ENCODE results near the gene CD200. TPM values are rescaled to one million over a fixed set of nuclear protein-coding genes. Genes with fewer than 3 reads are reported as not detected.
A peak's percentile ranks its signal among the peaks of the same experiment; 100 is the strongest.

Gene CD200
- total and polyA plus RNA-seq, 2 of the 4 experiments (the other 2 are of a cell fraction): 1.1 to 1.7 TPM

DNA sequence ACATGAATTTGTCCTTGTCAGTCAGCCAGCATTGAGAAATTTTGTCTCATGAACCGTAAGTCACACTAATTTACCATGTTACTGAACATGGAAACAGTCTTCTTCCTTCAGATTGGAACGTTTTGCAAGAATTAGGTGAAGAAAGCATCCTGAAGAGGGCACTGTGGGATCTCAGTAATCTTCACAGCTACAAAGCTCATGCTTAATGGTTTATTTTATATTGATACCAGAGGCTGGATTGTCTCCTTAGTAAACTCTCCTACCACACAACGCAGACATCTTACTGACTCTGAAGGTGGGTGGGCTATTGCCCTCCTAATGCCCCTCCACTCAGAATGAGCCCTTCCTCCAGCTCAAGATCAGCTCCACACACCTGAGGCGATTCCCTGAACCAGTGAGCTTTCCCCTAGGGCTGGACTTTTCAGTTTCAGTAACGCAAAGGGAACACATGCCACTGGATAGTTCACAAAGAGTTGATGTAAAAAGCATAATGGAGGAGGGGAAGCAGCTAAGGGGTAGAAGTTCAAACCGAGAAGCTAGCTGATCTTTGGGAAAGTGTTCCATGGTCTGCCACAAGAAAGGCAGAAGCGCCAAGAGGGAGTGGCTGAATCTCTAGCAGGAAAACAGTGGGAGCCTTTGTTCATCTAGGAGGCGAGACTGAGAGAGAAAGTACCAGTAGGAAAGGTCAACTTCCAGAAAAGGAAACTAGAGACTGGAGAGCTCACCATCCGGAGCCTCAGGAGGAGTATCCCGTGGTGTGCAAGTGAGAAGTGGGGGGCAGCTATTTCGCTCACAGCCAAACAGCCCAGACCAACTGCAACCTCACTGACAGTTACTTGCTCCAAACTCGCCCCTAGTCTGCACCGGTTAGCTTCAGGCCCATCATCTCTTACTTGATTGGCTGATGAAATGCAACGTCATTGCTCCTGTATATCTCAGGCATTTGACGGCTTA, 39.3 kb upstream of the CD200 start, which contains the start of gene SLC9C1:
TSS of gene SLC9C1 (minus strand) at position 849 of the 954 bp plus-strand sequence. CDS start 7,425 bp downstream, outside the sequence.
- Histone ChIP-seq H3K56ac (ENCODE audit: extremely low read depth, insufficient read depth, low read length) (no peak within 1 kb of the TSS), H3K4me2 (ENCODE audit: low read depth, low read length) (peak within 1 kb of the TSS; percentile 89), H4K5ac (ENCODE audit: low read depth, low read length) (no peak within 1 kb of the TSS), H2AK9ac (replicated peaks; ENCODE audit: low read depth, low read length, poor library complexity) (peak within 1 kb of the TSS; percentile 5), H2BK20ac (ENCODE audit: low read depth, low read length) (peak within 1 kb of the TSS; percentile 36; the same call in 1 of the 2 replicates), H3K9ac (ENCODE audit: low read depth, low read length) (peak within 1 kb of the TSS; percentile 52), H3K4me3 (ENCODE audit: insufficient read depth, low read depth, low read length) (peak within 1 kb of the TSS; percentile 36), H3K18ac (ENCODE audit: low read depth, low read length) (no peak within 1 kb of the TSS), H3K27ac (ENCODE audit: insufficient read depth, low read length) (peak within 1 kb of the TSS; percentile 35; the same call in 1 of the 2 replicates), H4K20me1 (ENCODE audit: insufficient read depth, low read length) (no peaks in the 10 kb centered on the region), H2BK15ac (ENCODE audit: low read depth, low read length) (no peak within 1 kb of the TSS), H2AFZ (replicated peaks; ENCODE audit: low read length, poor library complexity) (peak within 1 kb of the TSS; percentile 88), H3K14ac (replicated peaks; ENCODE audit: low read depth, low read length) (peak within 1 kb of the TSS; percentile 17; the same call in 1 of the 2 replicates), H3K9me1 (ENCODE audit: insufficient read depth, low read length) (no peaks in the 10 kb centered on the region), H3K4ac (ENCODE audit: low read depth, low read length) (peak within 1 kb of the TSS; percentile 16; the same call in 1 of the 2 replicates), H2BK5ac (ENCODE audit: low read depth, low read length, poor library complexity, severe bottlenecking) (no peak within 1 kb of the TSS), H3K79me1 (ENCODE audit: low read depth in 1 of 2, low read length in 2 of 2) (no peaks in the 10 kb centered on the region), H3K9me3 (ENCODE audit: control insufficient read depth, insufficient read depth, low read length) (no peaks in the 10 kb centered on the region), H4K91ac (ENCODE audit: insufficient read depth, low read depth, low read length) (0 out of 2 replicates have a peak within 1 kb of the TSS, but pooled peaks have one; percentile 0), H3K23ac (ENCODE audit: low read depth, low read length) (no peak within 1 kb of the TSS), H3K4me1 (ENCODE audit: control insufficient read depth, insufficient read depth, low read length) (no peaks in the 10 kb centered on the region), H4K8ac (ENCODE audit: low read depth in 2 of 2, low read length in 2 of 2) (peak within 1 kb of the TSS; percentile 11 to 47; a peak in 1 of 4 replicates), H3K36me3 (ENCODE audit: control insufficient read depth, insufficient read depth, low read length) (no peaks in the 10 kb centered on the region), H2BK120ac (ENCODE audit: low read depth, low read length) (peak within 1 kb of the TSS; percentile 7; the same call in 1 of the 2 replicates), H2AK5ac (ENCODE audit: low read depth, low read length) (no peak within 1 kb of the TSS), H3K27me3 (ENCODE audit: control insufficient read depth, insufficient read depth, low read length) (no peaks in the 10 kb centered on the region)
- in situ Hi-C loops (cut with MboI; ENCODE audit: low sequenced_read_pairs): loop anchor here (10.0 kb wide), 1 partner anchor 231 kb away; no protein-coding TSS in a partner anchor
- dilution Hi-C loops (cut with HindIII; ENCODE audit: low sequenced_read_pairs, unreplicated experiment): no loop called here
- no TSS peak for BruUV-seq (replicated peaks)
- peak; percentile 85 for ATAC-seq (ENCODE audit: low read depth)
- peak; percentile 74 for DNase-seq
- CTCF ChIA-PET: interaction anchor here (0.6 to 2.7 kb wide), 23 partner anchors 10 to 1800 kb away, joined by 3 to 10 read pairs (median 4); no protein-coding TSS in a partner anchor
- intact Hi-C loops (cut with micrococcal nuclease): loop anchor here (1.0 to 5.0 kb wide), 3 partner anchors 144 to 226 kb away; no protein-coding TSS in a partner anchor
- POLR2A ChIA-PET (ENCODE audit: unreplicated experiment): interaction anchor here (0.8 kb wide), 1 partner anchor 9 kb away, joined by 3 read pairs; no protein-coding TSS in a partner anchor
- 21% methylated on average over 3 of the region's 15 CpGs; no CpG with 5 or more reads in 1 of the 2 experiments for WGBS, 2 experiments (ENCODE audit: extremely low coverage in 2 of 2, insufficient read length in 1 of 2)
- no peak for TF ChIP-seq BHLHE40 (IDR thresholded peaks at IDR 0.05; ENCODE audit: low read depth, low read length)
- peak; percentile 73 for TF ChIP-seq CEBPB (IDR thresholded peaks at IDR 0.05; ENCODE audit: low read depth, low read length)
- TF ChIP-seq MAZ (IDR thresholded peaks at IDR 0.05; ENCODE audit: borderline replicate concordance, low read depth, low read length): no peak
- TF ChIP-seq RCOR1 (IDR thresholded peaks at IDR 0.05; ENCODE audit: insufficient replicate concordance, low read length): no peak
- peak; percentile 77 for TF ChIP-seq RAD21 (IDR thresholded peaks at IDR 0.05; ENCODE audit: low read length)
- TF ChIP-seq FOS (IDR thresholded peaks at IDR 0.05; ENCODE audit: low read depth, low read length): no peak
- TF ChIP-seq CHD1 (IDR thresholded peaks at IDR 0.05; ENCODE audit: low read depth, low read length): no peak
- no peak for TF ChIP-seq MXI1 (IDR thresholded peaks at IDR 0.05; ENCODE audit: borderline replicate concordance, low read depth, low read length)
- TF ChIP-seq, protein P1, sequence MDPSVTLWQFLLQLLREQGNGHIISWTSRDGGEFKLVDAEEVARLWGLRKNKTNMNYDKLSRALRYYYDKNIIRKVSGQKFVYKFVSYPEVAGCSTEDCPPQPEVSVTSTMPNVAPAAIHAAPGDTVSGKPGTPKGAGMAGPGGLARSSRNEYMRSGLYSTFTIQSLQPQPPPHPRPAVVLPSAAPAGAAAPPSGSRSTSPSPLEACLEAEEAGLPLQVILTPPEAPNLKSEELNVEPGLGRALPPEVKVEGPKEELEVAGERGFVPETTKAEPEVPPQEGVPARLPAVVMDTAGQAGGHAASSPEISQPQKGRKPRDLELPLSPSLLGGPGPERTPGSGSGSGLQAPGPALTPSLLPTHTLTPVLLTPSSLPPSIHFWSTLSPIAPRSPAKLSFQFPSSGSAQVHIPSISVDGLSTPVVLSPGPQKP (IDR thresholded peaks at IDR 0.05; ENCODE audit: borderline replicate concordance, low read depth, low read length): no peak
- no peak for TF ChIP-seq RFX5 (IDR thresholded peaks at IDR 0.05; ENCODE audit: low read depth, low read length)
- TF ChIP-seq SMC3 (IDR thresholded peaks at IDR 0.05; ENCODE audit: low read depth, low read length): peak; percentile 61
- TF ChIP-seq CTCF (conservative IDR thresholded peaks at IDR 0.05; ENCODE audit: low read depth, low read length): peak; percentile 83
- TF ChIP-seq NFE2L2 (IDR thresholded peaks at IDR 0.05; ENCODE audit: low read depth, low read length): no peak
- no peak for TF ChIP-seq POLR2A (IDR thresholded peaks at IDR 0.05; ENCODE audit: low read depth, low read length)

Data from IMR-90 (cell line).